OCI-LY7 (cell line): ENCODE data around the gene NRAP.

Source experiments
- EZH2phosphoT487 ChIP-seq: fragments of 200-600 bp; sonication (generic); IDR thresholded peaks from 2 replicates; pipeline ENCODE4 v1.6.1; 2018; ENCODE audit warnings: low read depth, borderline replicate concordance, mild to moderate bottlenecking, mixed run types, antibody characterized with exemption, low read length, moderate library complexity, mixed read lengths
- TF ChIP-seq, protein P1 (sequence below): fragments of 200-600 bp; sonication (generic); conservative IDR thresholded peaks from 2 replicates; pipeline ENCODE4 v1.5.1; 2014; ENCODE audit warnings: mild to moderate bottlenecking, antibody characterized with exemption, low read length, moderate library complexity, mixed read lengths

DNA sequence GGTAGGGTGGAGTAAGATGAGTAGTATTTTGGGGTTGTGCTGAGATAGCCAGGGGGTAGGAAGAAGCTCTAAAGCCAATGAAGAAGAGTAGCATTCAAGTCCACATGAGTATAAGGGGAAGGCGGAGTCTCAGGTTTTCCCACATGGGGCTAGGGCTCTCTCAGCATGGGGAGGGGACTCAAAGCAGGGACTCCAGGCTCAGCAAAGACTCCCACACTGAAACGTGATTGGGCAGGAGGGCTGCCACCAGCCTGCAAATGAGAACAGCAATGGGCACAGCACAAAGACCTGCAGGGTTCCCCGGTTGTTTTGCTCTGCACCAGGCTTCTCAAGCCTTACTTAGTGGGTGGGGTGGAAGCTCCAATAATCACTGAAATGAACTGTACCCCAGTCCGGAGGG lies 1.5 kb upstream of the NRAP start:
- TF ChIP-seq, protein P1, sequence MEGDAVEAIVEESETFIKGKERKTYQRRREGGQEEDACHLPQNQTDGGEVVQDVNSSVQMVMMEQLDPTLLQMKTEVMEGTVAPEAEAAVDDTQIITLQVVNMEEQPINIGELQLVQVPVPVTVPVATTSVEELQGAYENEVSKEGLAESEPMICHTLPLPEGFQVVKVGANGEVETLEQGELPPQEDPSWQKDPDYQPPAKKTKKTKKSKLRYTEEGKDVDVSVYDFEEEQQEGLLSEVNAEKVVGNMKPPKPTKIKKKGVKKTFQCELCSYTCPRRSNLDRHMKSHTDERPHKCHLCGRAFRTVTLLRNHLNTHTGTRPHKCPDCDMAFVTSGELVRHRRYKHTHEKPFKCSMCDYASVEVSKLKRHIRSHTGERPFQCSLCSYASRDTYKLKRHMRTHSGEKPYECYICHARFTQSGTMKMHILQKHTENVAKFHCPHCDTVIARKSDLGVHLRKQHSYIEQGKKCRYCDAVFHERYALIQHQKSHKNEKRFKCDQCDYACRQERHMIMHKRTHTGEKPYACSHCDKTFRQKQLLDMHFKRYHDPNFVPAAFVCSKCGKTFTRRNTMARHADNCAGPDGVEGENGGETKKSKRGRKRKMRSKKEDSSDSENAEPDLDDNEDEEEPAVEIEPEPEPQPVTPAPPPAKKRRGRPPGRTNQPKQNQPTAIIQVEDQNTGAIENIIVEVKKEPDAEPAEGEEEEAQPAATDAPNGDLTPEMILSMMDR, result no peak
- no peak for TF ChIP-seq EZH2phosphoT487
